Fibroblast of the aortic adventitia (primary cell): ENCODE measurements around the gene SPPL3. TPM values are rescaled to one million over a fixed set of nuclear protein-coding genes. Genes with fewer than 3 reads are reported as not detected.
A peak's percentile ranks its signal among the peaks of the same experiment; 100 is the strongest.

ENCODE experiments used
- DNase-seq: peaks from one replicate; pipeline ENCODE4 v3.0.0-alpha.2; 2010; ENCODE audit warnings: low read depth
- H3K4me3 ChIP-seq: 2 replicates; pipeline ENCODE4 v1.5.1; 2011; ENCODE audit warnings: low read depth, mild to moderate bottlenecking, control low read depth, low read length, moderate library complexity
- CTCF ChIP-seq: IDR thresholded peaks from 2 replicates; pipeline ENCODE4 v1.5.1; 2011; ENCODE audit warnings: mild to moderate bottlenecking, low read length, control low read depth, inconsistent platforms; ENCODE audit not compliant: insufficient read depth
- total RNA-seq: library from RNA; depleted of rRNA; stranded (reverse); fragments of >200 nt; gene quantifications from 2 replicates; pipeline ENCODE4 v1.2.3, GENCODE V29; 2012; ENCODE audit warnings: low replicate concordance

Gene SPPL3
- total RNA-seq, 1 donor, result 18.3 TPM

GRCh38 chr12:120921637-120922036, 17.5 kb upstream of the SPPL3 start:
- TF ChIP-seq CTCF, result no peak
- DNase-seq, result no peak

GRCh38 chr12:120920178-120920577, 16.0 kb upstream of the SPPL3 start:
- TF ChIP-seq CTCF, result no peak
- no peak for DNase-seq
- no peak overlapping the region for H3K4me3 ChIP-seq

More at GRCh38 chr12:120921637-120922036, 17.5 kb upstream of the SPPL3 start:
- H3K4me3 ChIP-seq, result no peak overlapping the region

- TF ChIP-seq CTCF, result no peak
- H3K4me3 ChIP-seq, result no peak overlapping the region
Observed at GRCh38 chr12:120917748-120918147, 13.6 kb upstream of the SPPL3 start.

GRCh38 chr12:120916561-120916960, 12.4 kb upstream of the SPPL3 start:
- no peak for TF ChIP-seq CTCF
- DNase-seq, result no peak
- no peak overlapping the region for H3K4me3 ChIP-seq

More at GRCh38 chr12:120917748-120918147, 13.6 kb upstream of the SPPL3 start:
- DNase-seq, result no peak

- H3K4me3 ChIP-seq, result no peak overlapping the region
- no peak for DNase-seq
- no peak for TF ChIP-seq CTCF
Observed at GRCh38 chr12:120914794-120915193, 10.6 kb upstream of the SPPL3 start.

- DNase-seq, result no peak
- no peak overlapping the region for H3K4me3 ChIP-seq
- no peak for TF ChIP-seq CTCF
Observed at GRCh38 chr12:120909633-120910298, 5.6 kb upstream of the SPPL3 start.

GRCh38 chr12:120905856-120906384, 1.8 kb upstream of the SPPL3 start:
- H3K4me3 ChIP-seq, result no peak overlapping the region
- peak; percentile 20 for DNase-seq
- no peak for TF ChIP-seq CTCF
